Stomach (tissue), 9 donors: ENCODE results near the gene VPS39. TPM values are rescaled to one million over a fixed set of nuclear protein-coding genes. Genes with fewer than 3 reads are reported as not detected.

Experiments
- DNase-seq, 2 donors: peaks; one replicate each; pipeline versions ENCODE4 v3.0.0 to v3.0.0-alpha.2; 2013 to 2019
- H3K27ac ChIP-seq, 5 donors: fragments of 200-600 bp in 4 of 5; sonication (generic) in 4 of 5; one replicate each; pipeline ENCODE4 v1.5.1; 2013 to 2019; ENCODE audit warnings: mild to moderate bottlenecking in 1 of 5, moderate library complexity in 1 of 5
- H3K27me3 ChIP-seq, 3 donors: fragments of 200-600 bp; sonication (generic); one replicate each; pipeline ENCODE4 v1.5.1; 2017 to 2019; ENCODE audit warnings: mixed run types in 1 of 3
- H3K36me3 ChIP-seq, 4 donors: fragments of 200-600 bp; sonication (generic); 1 replicate in 3 of 4; 2 replicates in 1 of 4; pipeline ENCODE4 v1.5.1; 2016 to 2019
- H3K4me1 ChIP-seq, 4 donors: fragments of 200-600 bp; sonication (generic); one replicate each; pipeline ENCODE4 v1.5.1; 2016 to 2019
- H3K4me3 ChIP-seq, 4 donors: fragments of 200-600 bp; sonication (generic) in 3 of 4; one replicate each; pipeline ENCODE4 v1.5.1; 2016 to 2019; ENCODE audit warnings: mild to moderate bottlenecking in 1 of 4
- H3K9me3 ChIP-seq, 4 donors: fragments of 200-600 bp; sonication (generic); one replicate each; pipeline ENCODE4 v1.5.1; 2016 to 2019
- CTCF ChIP-seq, 7 experiments: fragments of 450-650 bp in 4 of 7; fragments of 200-600 bp in 3 of 7; sonication (generic) in 3 of 7; IDR thresholded peaks; one replicate each; pipeline ENCODE4 v1.5.1; 2016 to 2019; ENCODE audit warnings: antibody characterized with exemption in 7 of 7, control low read depth in 2 of 7, mild to moderate bottlenecking in 1 of 7
- EP300 ChIP-seq: sonication (generic); formaldehyde crosslinking; IDR thresholded peaks from one replicate; pipeline ENCODE4 v1.6.1; 2017; ENCODE audit warnings: antibody characterized with exemption
- POLR2A ChIP-seq, 4 donors: fragments of 450-650 bp; IDR thresholded peaks; one replicate each; pipeline ENCODE4 v1.6.1; 2016; ENCODE audit warnings: antibody characterized with exemption in 4 of 4, control low read depth in 2 of 4, mild to moderate bottlenecking in 1 of 4, moderate library complexity in 1 of 4
- POLR2AphosphoS5 ChIP-seq, 3 donors: sonication (generic); formaldehyde crosslinking; IDR thresholded peaks; one replicate each; pipeline ENCODE4 v1.6.1; 2016; ENCODE audit warnings: antibody characterized with exemption in 3 of 3
- WGBS, 5 donors: extraction: QIAGEN DNeasy Blood & Tissue Kit in 3 of 5; methylation state at CpG; one replicate each; pipeline versions ENCODE4 v1.1.5 to v1.1.7; 2013 to 2018; 5-methylcytosine and 5-hydroxymethylcytosine counted together
- intact Hi-C: fragments of 100-400 bp; cut with DNase I; formaldehyde crosslinking; loops from one replicate; pipeline ENCODE4 v1.15.1; 2023; ENCODE audit warnings: low total_unique reads
- polyA plus RNA-seq, 3 donors: library from polyadenylated mRNA; stranded (reverse); fragments of 200-250 nt; gene quantifications; one replicate each; pipeline ENCODE4 v1.2.3, GENCODE V29; 2013
- total RNA-seq, 5 donors: library from RNA; depleted of rRNA; stranded (reverse); fragments of >200 nt; gene quantifications; one replicate each; pipeline versions ENCODE4 v1.1.0 to v1.2.3, GENCODE V29; 2014 to 2016
- donor health status: healthy with polysubstance abuse.
- donor health status: Bipolar disorder and iron deficiency.
- donor health status: healthy.

VPS39 gene
- total and polyA plus RNA-seq, 8 donors: 22.2 to 635 (median 74.3) TPM

- Histone ChIP-seq H3K27me3 (no peaks in the 10 kb centered on the region), H3K4me1 (peaks cover 0 to 33% (median 28%) of the 10 kb centered on the region in 4 donors), H3K9me3 (no peaks in the 10 kb centered on the region), H3K4me3 (no peak overlapping the region), H3K36me3 (no peaks in the 10 kb centered on the region), H3K27ac (no peak overlapping the region)
- no peak for TF ChIP-seq CTCF (IDR thresholded peaks at IDR 0.05)
- no peak for TF ChIP-seq POLR2AphosphoS5 (IDR thresholded peaks at IDR 0.05)
- no peak for TF ChIP-seq POLR2A (IDR thresholded peaks at IDR 0.05)
- no peak for TF ChIP-seq EP300
- 81 to 93% (median 85%) methylated on average over 13 to 14 of the region's 14 CpGs for WGBS, 5 donors
- intact Hi-C loops: no loop called here
- peak in 1 of 2 donors; percentile 21 for DNase-seq
Observed at GRCh38 chr15:42149493-42150218, 58.4 kb downstream of the VPS39 start.

GRCh38 chr15:42148808-42149492, 59.2 kb downstream of the VPS39 start:
- H3K27me3 ChIP-seq: no peaks in the 10 kb centered on the region
- no peak overlapping the region for H3K27ac ChIP-seq
- H3K36me3 ChIP-seq: no peaks in the 10 kb centered on the region
- H3K4me1 ChIP-seq: peaks cover 0 to 27% (median 23%) of the 10 kb centered on the region in 4 donors
- no peaks in the 10 kb centered on the region for H3K9me3 ChIP-seq
- no peak for TF ChIP-seq POLR2A (IDR thresholded peaks at IDR 0.05)
- no peak for TF ChIP-seq CTCF (IDR thresholded peaks at IDR 0.05)
- no peak for TF ChIP-seq EP300
- no peak for TF ChIP-seq POLR2AphosphoS5 (IDR thresholded peaks at IDR 0.05)
- peak in 1 of 2 donors; percentile 13 for DNase-seq
- H3K4me3 ChIP-seq: no peak overlapping the region
- intact Hi-C loops: no loop called here
- WGBS, 5 donors: 78 to 90% (median 85%) methylated on average over 12 of the region's 12 CpGs

- no peak for DNase-seq
- Histone ChIP-seq H3K4me3 (no peak overlapping the region), H3K4me1 (peaks cover 0 to 12% (median 10%) of the 10 kb centered on the region in 4 donors), H3K27ac (no peak overlapping the region), H3K36me3 (no peaks in the 10 kb centered on the region), H3K27me3 (no peaks in the 10 kb centered on the region), H3K9me3 (no peaks in the 10 kb centered on the region)
- TF ChIP-seq POLR2A (IDR thresholded peaks at IDR 0.05): no peak
- TF ChIP-seq CTCF (IDR thresholded peaks at IDR 0.05): no peak
- TF ChIP-seq EP300: no peak
- TF ChIP-seq POLR2AphosphoS5 (IDR thresholded peaks at IDR 0.05): no peak
- WGBS, 5 donors: 93 to 100% (median 97%) methylated on average over 4 of the region's 4 CpGs
- intact Hi-C loops: no loop called here
Observed at GRCh38 chr15:42147431-42147735, 60.7 kb downstream of the VPS39 start.

GRCh38 chr15:42146551-42147430, 61.3 kb downstream of the VPS39 start:
- Histone ChIP-seq H3K36me3 (no peaks in the 10 kb centered on the region), H3K4me3 (no peak overlapping the region), H3K4me1 (peaks cover 0 to 6% (median 4%) of the 10 kb centered on the region in 4 donors), H3K27ac (no peak overlapping the region), H3K27me3 (no peaks in the 10 kb centered on the region), H3K9me3 (no peaks in the 10 kb centered on the region)
- TF ChIP-seq POLR2AphosphoS5 (IDR thresholded peaks at IDR 0.05) (no peak), EP300 (no peak), CTCF (IDR thresholded peaks at IDR 0.05) (no peak), POLR2A (IDR thresholded peaks at IDR 0.05) (no peak)
- WGBS, 5 donors: 58 to 81% (median 69%) methylated on average over 24 of the region's 24 CpGs
- peak; percentile 23 to 67 for DNase-seq
- intact Hi-C loops: no loop called here
